HEK293 (cell line): ENCODE measurements around the gene GRIK4.

Source experiments
- CTCF ChIA-PET: fragments of 350-600 bp; formaldehyde crosslinking; extraction: SDS; loops from one replicate; lab custom pipeline; 2021; ENCODE audit warnings: antibody characterized with exemption; lab: Yijun Ruan, JAX
- POLR2A ChIA-PET: fragments of 300-600 bp; formaldehyde crosslinking; extraction: SDS; loops from one replicate; lab custom pipeline; 2020; ENCODE audit warnings: antibody characterized with exemption, inconsistent platforms; lab: Yijun Ruan, JAX
- H3K27ac ChIP-seq: fragments of 200-500 bp; sonication (Bioruptor generic); 2 replicates; pipeline ENCODE4 v1.5.1; 2014; ENCODE audit warnings: low read depth, low read length, control low read depth, inconsistent platforms; ENCODE audit errors: extremely low read depth
- H3K36me3 ChIP-seq, 2 experiments: fragments of 200-500 bp in 1 of 2; sonication (Bioruptor generic) in 1 of 2; 1 replicate in 1 of 2; 2 replicates in 1 of 2; pipeline ENCODE4 v1.5.1; 2014 to 2017; ENCODE audit warnings: inconsistent platforms in 2 of 2, low read length in 2 of 2; ENCODE audit not compliant: control insufficient read depth in 2 of 2, insufficient read depth in 1 of 2
- H3K4me1 ChIP-seq: fragments of 200-500 bp; sonication (Bioruptor generic); 2 replicates; pipeline ENCODE4 v1.5.1; 2014; ENCODE audit warnings: mild to moderate bottlenecking, low read length, inconsistent platforms; ENCODE audit not compliant: control insufficient read depth, insufficient read depth
- H3K4me3 ChIP-seq: 2 replicates; pipeline ENCODE4 v1.5.1; 2011; ENCODE audit warnings: low read depth, mild to moderate bottlenecking, control low read depth, low read length, moderate library complexity
- H3K9me3 ChIP-seq: fragments of 200-500 bp; sonication (Bioruptor generic); 2 replicates; pipeline ENCODE4 v1.5.1; 2014; ENCODE audit warnings: low read depth, low read length, inconsistent platforms; ENCODE audit not compliant: control insufficient read depth, insufficient read depth
- BCL6B ChIP-seq: fragments of 450-650 bp; formaldehyde crosslinking; IDR thresholded peaks from 2 replicates; pipeline ENCODE4 v1.5.1; 2017; ENCODE audit warnings: missing biosample characterization, missing genetic modification characterization
- FEZF1 ChIP-seq: fragments of 450-650 bp; formaldehyde crosslinking; IDR thresholded peaks from 2 replicates; pipeline ENCODE4 v1.5.1; 2016; ENCODE audit warnings: missing biosample characterization, missing genetic modification characterization
- GLI2 ChIP-seq: fragments of 450-650 bp; formaldehyde crosslinking; IDR thresholded peaks from 2 replicates; pipeline ENCODE4; 2017; ENCODE audit warnings: missing biosample characterization, missing genetic modification characterization, low read depth, borderline replicate concordance
- HOXA7 ChIP-seq: sonication (generic); formaldehyde crosslinking; IDR thresholded peaks from 2 replicates; pipeline ENCODE4 v1.8.1; 2022; ENCODE audit warnings: missing genetic modification reagents, borderline replicate concordance
- HOXD13 ChIP-seq: sonication (generic); formaldehyde crosslinking; IDR thresholded peaks from 2 replicates; pipeline ENCODE4 v1.8.0; 2022; ENCODE audit warnings: missing genetic modification reagents, borderline replicate concordance
- KLF16 ChIP-seq: fragments of 450-650 bp; formaldehyde crosslinking; IDR thresholded peaks from 2 replicates; pipeline ENCODE4 v1.5.1; 2017; ENCODE audit warnings: missing biosample characterization, missing genetic modification characterization
- SALL2 ChIP-seq: fragments of 450-650 bp; formaldehyde crosslinking; IDR thresholded peaks from 2 replicates; pipeline ENCODE4 v1.5.0; 2017; ENCODE audit warnings: missing biosample characterization, mild to moderate bottlenecking, missing genetic modification characterization, borderline replicate concordance
- SETDB1 ChIP-seq: IDR thresholded peaks from one replicate; pipeline ENCODE4 v1.6.1; 2017; ENCODE audit warnings: mild to moderate bottlenecking, low read length, moderate library complexity, mixed read lengths; ENCODE audit not compliant: insufficient read length
- TCF7L2 ChIP-seq: IDR thresholded peaks from 2 replicates; pipeline ENCODE4 v1.6.1; 2011; ENCODE audit warnings: low read depth, mild to moderate bottlenecking, inconsistent platforms, low read length, moderate library complexity, borderline replicate concordance
- TRIM28 ChIP-seq: IDR thresholded peaks from 2 replicates; pipeline ENCODE4 v1.6.1; 2011; ENCODE audit warnings: low read length, control low read depth, borderline replicate concordance
- WT1 ChIP-seq: fragments of 450-650 bp; formaldehyde crosslinking; IDR thresholded peaks from 2 replicates; pipeline ENCODE4 v1.5.1; 2016; ENCODE audit warnings: missing biosample characterization, missing genetic modification characterization
- YY2 ChIP-seq: fragments of 450-650 bp; formaldehyde crosslinking; IDR thresholded peaks from 2 replicates; pipeline ENCODE4 v1.5.1; 2016; ENCODE audit warnings: missing biosample characterization, missing genetic modification characterization
- ZBTB7A ChIP-seq: fragments of 450-650 bp; formaldehyde crosslinking; IDR thresholded peaks from 2 replicates; pipeline ENCODE4 v1.5.1; 2016; ENCODE audit warnings: low read depth, missing biosample characterization, missing genetic modification characterization
- ZFHX2 ChIP-seq: fragments of 450-650 bp; formaldehyde crosslinking; conservative IDR thresholded peaks from 2 replicates; pipeline ENCODE4 v1.5.1; 2016; ENCODE audit warnings: missing biosample characterization, missing genetic modification characterization
- ZNF121 ChIP-seq: fragments of 450-650 bp; formaldehyde crosslinking; IDR thresholded peaks from 2 replicates; pipeline ENCODE4 v1.5.1; 2016; ENCODE audit warnings: missing biosample characterization, missing genetic modification characterization
- ZNF132 ChIP-seq: fragments of 450-650 bp; formaldehyde crosslinking; IDR thresholded peaks from 2 replicates; pipeline ENCODE4 v1.5.1; 2017; ENCODE audit warnings: missing biosample characterization, missing genetic modification characterization, borderline replicate concordance
- ZNF146 ChIP-seq: fragments of 450-650 bp; formaldehyde crosslinking; IDR thresholded peaks from 2 replicates; pipeline ENCODE4 v1.5.1; 2016; ENCODE audit warnings: missing biosample characterization, missing genetic modification characterization
- ZNF175 ChIP-seq: fragments of 450-650 bp; formaldehyde crosslinking; IDR thresholded peaks from 2 replicates; pipeline ENCODE4 v1.5.1; 2016; ENCODE audit warnings: missing biosample characterization, missing genetic modification characterization
- ZNF184 ChIP-seq: fragments of 450-650 bp; IDR thresholded peaks from 2 replicates; pipeline ENCODE4 v1.5.1; 2018; ENCODE audit warnings: missing biosample characterization, mild to moderate bottlenecking, missing genetic modification characterization
- ZNF202 ChIP-seq: fragments of 450-650 bp; formaldehyde crosslinking; IDR thresholded peaks from 2 replicates; pipeline ENCODE4 v1.5.1; 2016; ENCODE audit warnings: missing biosample characterization, missing genetic modification characterization, borderline replicate concordance
- ZNF37A ChIP-seq: fragments of 450-650 bp; IDR thresholded peaks from 2 replicates; pipeline ENCODE4 v1.5.1; 2018; ENCODE audit warnings: missing biosample characterization, missing genetic modification characterization
- ZNF398 ChIP-seq: fragments of 450-650 bp; formaldehyde crosslinking; IDR thresholded peaks from 2 replicates; pipeline ENCODE4 v1.5.1; 2017; ENCODE audit warnings: missing biosample characterization, missing genetic modification characterization
- ZNF426 ChIP-seq: fragments of 450-650 bp; formaldehyde crosslinking; IDR thresholded peaks from 2 replicates; pipeline ENCODE4 v1.5.1; 2017; ENCODE audit warnings: missing biosample characterization, missing genetic modification characterization, mild to moderate bottlenecking, inconsistent platforms, moderate library complexity
- ZNF433 ChIP-seq: fragments of 450-650 bp; formaldehyde crosslinking; IDR thresholded peaks from 2 replicates; pipeline ENCODE4 v1.5.1; 2016; ENCODE audit warnings: missing biosample characterization, missing genetic modification characterization, low read depth
- ZNF544 ChIP-seq: fragments of 450-650 bp; formaldehyde crosslinking; IDR thresholded peaks from 2 replicates; pipeline ENCODE4 v1.5.0; 2017; ENCODE audit warnings: missing biosample characterization, missing genetic modification characterization
- ZNF571 ChIP-seq: fragments of 450-650 bp; formaldehyde crosslinking; IDR thresholded peaks from 2 replicates; pipeline ENCODE4 v1.5.0; 2017; ENCODE audit warnings: missing biosample characterization, missing genetic modification characterization
- ZNF585B ChIP-seq: fragments of 450-650 bp; formaldehyde crosslinking; IDR thresholded peaks from 2 replicates; pipeline ENCODE4 v1.5.1; 2016; ENCODE audit warnings: missing biosample characterization, missing genetic modification characterization
- ZNF596 ChIP-seq: fragments of 450-650 bp; IDR thresholded peaks from 2 replicates; pipeline ENCODE4 v1.5.0; 2018; ENCODE audit warnings: missing biosample characterization, mild to moderate bottlenecking, missing genetic modification characterization, moderate library complexity
- ZNF645 ChIP-seq: fragments of 450-650 bp; formaldehyde crosslinking; IDR thresholded peaks from 2 replicates; pipeline ENCODE4; 2016; ENCODE audit warnings: missing biosample characterization, missing genetic modification characterization
- ZNF785 ChIP-seq: fragments of 450-650 bp; formaldehyde crosslinking; IDR thresholded peaks from 2 replicates; pipeline ENCODE4 v1.5.1; 2016; ENCODE audit warnings: missing biosample characterization, missing genetic modification characterization
- ZSCAN16 ChIP-seq: fragments of 450-650 bp; formaldehyde crosslinking; IDR thresholded peaks from 2 replicates; pipeline ENCODE4 v1.5.1; 2016; ENCODE audit warnings: missing biosample characterization, missing genetic modification characterization
- TF ChIP-seq, protein P1 (sequence below): fragments of 450-650 bp; formaldehyde crosslinking; IDR thresholded peaks from 2 replicates; pipeline ENCODE4 v1.5.1; 2017; ENCODE audit warnings: missing biosample characterization, missing genetic modification characterization

GRIK4 gene

DNA sequence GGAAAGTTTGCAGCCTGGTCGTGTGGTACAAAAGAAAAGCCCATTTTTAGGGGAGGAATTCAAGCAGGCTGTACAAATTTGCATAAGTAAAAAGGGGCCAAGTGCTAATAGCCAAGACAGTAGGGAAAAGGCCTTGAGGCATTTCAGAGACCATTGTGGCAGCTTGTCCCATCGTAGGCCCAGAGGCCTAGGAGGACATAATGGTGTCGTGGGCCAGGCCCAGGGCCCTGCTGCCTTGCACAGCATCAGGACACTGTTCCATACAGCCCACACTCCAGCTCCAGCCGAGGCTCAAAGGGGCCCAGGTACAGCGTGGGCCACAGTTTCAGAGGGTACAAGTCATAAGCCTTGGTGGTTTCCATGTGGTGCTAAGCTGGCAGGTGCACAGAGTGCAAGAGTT, 106.9 kb downstream of the GRIK4 start:
- CTCF ChIA-PET: no interaction called here
- H3K36me3 ChIP-seq: no peaks in the 10 kb centered on the region
- H3K9me3 ChIP-seq: no peaks in the 10 kb centered on the region
- H3K27ac ChIP-seq: no peak overlapping the region
- no peaks in the 10 kb centered on the region for H3K4me1 ChIP-seq
- H3K4me3 ChIP-seq: no peak overlapping the region
- TF ChIP-seq ZNF544 (tag by site-specific recombination) (no peak), SETDB1 (peak; percentile 92), ZBTB7A (tag by site-specific recombination) (no peak), ZNF146 (tag by site-specific recombination) (no peak), GLI2 (tag by site-specific recombination) (no peak), ZNF132 (no peak), ZNF175 (tag by site-specific recombination) (no peak), ZSCAN16 (tag by site-specific recombination) (no peak), ZNF398 (tag by site-specific recombination) (no peak), ZNF585B (tag by site-specific recombination) (peak; percentile 99), ZNF37A (tag by site-specific recombination) (no peak), HOXD13 (CRISPR knock-in tag) (no peak), TRIM28 (peak; percentile 98), SALL2 (tag by site-specific recombination) (no peak), ZNF596 (tag by site-specific recombination) (no peak)
- POLR2A ChIA-PET: no interaction called here

- H3K27ac ChIP-seq: no peak overlapping the region
- TF ChIP-seq ZNF426 (tag by site-specific recombination) (no peak), ZNF433 (no peak), ZNF202 (tag by site-specific recombination) (no peak), BCL6B (tag by site-specific recombination) (no peak), ZFHX2 (no peak), ZNF785 (tag by site-specific recombination) (no peak), ZNF184 (tag by site-specific recombination) (no peak), WT1 (tag by site-specific recombination) (no peak), YY2 (tag by site-specific recombination) (no peak), KLF16 (tag by site-specific recombination) (no peak), ZNF645 (tag by site-specific recombination) (no peak), TCF7L2 (no peak), ZNF571 (tag by site-specific recombination) (no peak), HOXA7 (no peak), FEZF1 (tag by site-specific recombination) (no peak), ZNF121 (tag by site-specific recombination) (no peak)
- TF ChIP-seq, protein P1, sequence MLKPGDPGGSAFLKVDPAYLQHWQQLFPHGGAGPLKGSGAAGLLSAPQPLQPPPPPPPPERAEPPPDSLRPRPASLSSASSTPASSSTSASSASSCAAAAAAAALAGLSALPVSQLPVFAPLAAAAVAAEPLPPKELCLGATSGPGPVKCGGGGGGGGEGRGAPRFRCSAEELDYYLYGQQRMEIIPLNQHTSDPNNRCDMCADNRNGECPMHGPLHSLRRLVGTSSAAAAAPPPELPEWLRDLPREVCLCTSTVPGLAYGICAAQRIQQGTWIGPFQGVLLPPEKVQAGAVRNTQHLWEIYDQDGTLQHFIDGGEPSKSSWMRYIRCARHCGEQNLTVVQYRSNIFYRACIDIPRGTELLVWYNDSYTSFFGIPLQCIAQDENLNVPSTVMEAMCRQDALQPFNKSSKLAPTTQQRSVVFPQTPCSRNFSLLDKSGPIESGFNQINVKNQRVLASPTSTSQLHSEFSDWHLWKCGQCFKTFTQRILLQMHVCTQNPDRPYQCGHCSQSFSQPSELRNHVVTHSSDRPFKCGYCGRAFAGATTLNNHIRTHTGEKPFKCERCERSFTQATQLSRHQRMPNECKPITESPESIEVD (tag by site-specific recombination): no peak
- H3K36me3 ChIP-seq: no peaks in the 10 kb centered on the region
- H3K4me1 ChIP-seq: no peaks in the 10 kb centered on the region
- ChIA-PET POLR2A (no interaction called here), CTCF (interaction anchor here (0.7 to 1.5 kb wide), 3 partner anchors 9 to 12 kb away, joined by 3 to 5 read pairs (median 3); no protein-coding TSS in a partner anchor)
- no peaks in the 10 kb centered on the region for H3K9me3 ChIP-seq
- no peak overlapping the region for H3K4me3 ChIP-seq
Measured at GRCh38 chr11:120622189-120622875, 110.8 kb downstream of the GRIK4 start.
